GM10266 (cell line): ENCODE results near the gene FBRS.
"Not testable (repeated sequence)": the region's sequence is repeated elsewhere in the genome, so short reads cannot be mapped to it uniquely, and the experiment has no call there.

Source experiments
- DNase-seq: peaks from one replicate; pipeline ENCODE4 v3.0.0; 2012; ENCODE audit errors: extremely low spot score
- CTCF ChIP-seq: IDR thresholded peaks from 2 replicates; pipeline ENCODE4 v1.5.1; 2012; ENCODE audit warnings: mild to moderate bottlenecking, low read depth; ENCODE audit not compliant: control insufficient read depth, insufficient read depth; ENCODE audit errors: missing control alignments

The FBRS gene

GRCh38 chr16:30678586-30678970, 20.3 kb downstream of the FBRS start:
- no peak for TF ChIP-seq CTCF
- DNase-seq, result no peak

GRCh38 chr16:30680326-30680725, 22.1 kb downstream of the FBRS start:
- DNase-seq, result no peak

GRCh38 chr16:30688701-30689100, 30.5 kb downstream of the FBRS start:
- no peak for DNase-seq
- no peak for TF ChIP-seq CTCF

More at GRCh38 chr16:30680326-30680725, 22.1 kb downstream of the FBRS start:
- TF ChIP-seq CTCF, result no peak

GRCh38 chr16:30691907-30692306, 33.7 kb downstream of the FBRS start:
- TF ChIP-seq CTCF, result no peak
- DNase-seq, result no peak

- DNase-seq, result no peak
- TF ChIP-seq CTCF, result no peak
Measured at GRCh38 chr16:30692396-30693064, 34.3 kb downstream of the FBRS start.

GRCh38 chr16:30694926-30695693, 36.9 kb downstream of the FBRS start:
- no peak for DNase-seq
- TF ChIP-seq CTCF, result no peak

- not testable (repeated sequence) for DNase-seq
Measured at GRCh38 chr16:30696646-30697045, 38.4 kb downstream of the FBRS start.
